ENCODE measurements around the gene SLC7A10.

DNA sequence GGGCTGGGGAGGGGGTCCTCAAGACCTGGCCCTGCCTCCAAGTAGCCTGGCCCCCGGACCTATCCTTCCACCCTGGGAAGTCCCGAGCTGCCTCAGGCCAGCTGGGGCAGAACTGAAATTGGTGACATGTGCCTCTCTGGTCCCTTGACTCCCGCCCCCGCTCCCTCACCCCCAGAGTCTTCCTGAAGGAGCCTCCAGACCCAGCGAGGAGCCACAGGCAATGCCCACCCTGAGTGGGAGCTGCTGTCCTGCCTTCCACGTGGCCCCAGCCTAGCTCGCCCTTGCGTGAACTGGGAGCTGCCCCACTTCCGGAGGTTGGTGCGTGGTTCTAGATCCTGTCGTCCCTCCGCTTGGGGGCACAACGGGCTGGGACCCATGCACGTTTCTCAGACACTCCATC, 42.1 kb upstream of the SLC7A10 start:
- TF ChIP-seq, protein P1, sequence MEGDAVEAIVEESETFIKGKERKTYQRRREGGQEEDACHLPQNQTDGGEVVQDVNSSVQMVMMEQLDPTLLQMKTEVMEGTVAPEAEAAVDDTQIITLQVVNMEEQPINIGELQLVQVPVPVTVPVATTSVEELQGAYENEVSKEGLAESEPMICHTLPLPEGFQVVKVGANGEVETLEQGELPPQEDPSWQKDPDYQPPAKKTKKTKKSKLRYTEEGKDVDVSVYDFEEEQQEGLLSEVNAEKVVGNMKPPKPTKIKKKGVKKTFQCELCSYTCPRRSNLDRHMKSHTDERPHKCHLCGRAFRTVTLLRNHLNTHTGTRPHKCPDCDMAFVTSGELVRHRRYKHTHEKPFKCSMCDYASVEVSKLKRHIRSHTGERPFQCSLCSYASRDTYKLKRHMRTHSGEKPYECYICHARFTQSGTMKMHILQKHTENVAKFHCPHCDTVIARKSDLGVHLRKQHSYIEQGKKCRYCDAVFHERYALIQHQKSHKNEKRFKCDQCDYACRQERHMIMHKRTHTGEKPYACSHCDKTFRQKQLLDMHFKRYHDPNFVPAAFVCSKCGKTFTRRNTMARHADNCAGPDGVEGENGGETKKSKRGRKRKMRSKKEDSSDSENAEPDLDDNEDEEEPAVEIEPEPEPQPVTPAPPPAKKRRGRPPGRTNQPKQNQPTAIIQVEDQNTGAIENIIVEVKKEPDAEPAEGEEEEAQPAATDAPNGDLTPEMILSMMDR (IDR thresholded peaks at IDR 0.05) = no peak
- no peak for TF ChIP-seq POLR2A (IDR thresholded peaks at IDR 0.05)
